DND-41 (cell line): ENCODE measurements around the gene FANK1.

Source experiments
- EZH2 ChIP-seq: IDR thresholded peaks from 3 replicates; pipeline ENCODE4 v1.6.1; 2012; ENCODE audit warnings: borderline replicate concordance, low read depth, mild to moderate bottlenecking, moderate library complexity, low read length, inconsistent platforms; ENCODE audit not compliant: severe bottlenecking
- TF ChIP-seq, protein P1 (sequence below): IDR thresholded peaks from 2 replicates; pipeline ENCODE4 v1.5.1; 2012; ENCODE audit warnings: borderline replicate concordance, low read length, moderate library complexity, mild to moderate bottlenecking; ENCODE audit not compliant: poor library complexity, severe bottlenecking; ENCODE audit errors: extremely low read depth

DNA sequence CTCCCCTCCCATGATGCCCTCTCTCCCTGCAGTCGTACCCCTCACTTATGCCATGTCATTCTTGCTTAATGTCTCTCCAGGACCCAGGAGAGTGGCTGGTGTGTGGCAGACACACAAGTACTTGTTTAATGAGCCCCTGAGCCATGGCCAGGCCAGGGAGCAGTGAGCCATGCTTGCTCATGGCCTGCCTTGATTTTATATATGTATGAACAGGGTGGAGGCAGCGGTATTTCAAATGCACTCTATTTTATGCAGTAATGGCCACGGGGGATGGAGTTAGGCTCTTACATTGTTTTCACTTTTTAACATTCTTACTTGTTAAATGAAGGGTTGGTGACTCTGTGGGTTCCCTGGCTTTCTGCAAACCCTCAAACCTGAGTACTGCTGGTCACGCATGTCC is 144.8 kb downstream of the FANK1 start:
- TF ChIP-seq, protein P1, sequence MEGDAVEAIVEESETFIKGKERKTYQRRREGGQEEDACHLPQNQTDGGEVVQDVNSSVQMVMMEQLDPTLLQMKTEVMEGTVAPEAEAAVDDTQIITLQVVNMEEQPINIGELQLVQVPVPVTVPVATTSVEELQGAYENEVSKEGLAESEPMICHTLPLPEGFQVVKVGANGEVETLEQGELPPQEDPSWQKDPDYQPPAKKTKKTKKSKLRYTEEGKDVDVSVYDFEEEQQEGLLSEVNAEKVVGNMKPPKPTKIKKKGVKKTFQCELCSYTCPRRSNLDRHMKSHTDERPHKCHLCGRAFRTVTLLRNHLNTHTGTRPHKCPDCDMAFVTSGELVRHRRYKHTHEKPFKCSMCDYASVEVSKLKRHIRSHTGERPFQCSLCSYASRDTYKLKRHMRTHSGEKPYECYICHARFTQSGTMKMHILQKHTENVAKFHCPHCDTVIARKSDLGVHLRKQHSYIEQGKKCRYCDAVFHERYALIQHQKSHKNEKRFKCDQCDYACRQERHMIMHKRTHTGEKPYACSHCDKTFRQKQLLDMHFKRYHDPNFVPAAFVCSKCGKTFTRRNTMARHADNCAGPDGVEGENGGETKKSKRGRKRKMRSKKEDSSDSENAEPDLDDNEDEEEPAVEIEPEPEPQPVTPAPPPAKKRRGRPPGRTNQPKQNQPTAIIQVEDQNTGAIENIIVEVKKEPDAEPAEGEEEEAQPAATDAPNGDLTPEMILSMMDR = no peak
- no peak for TF ChIP-seq EZH2
